SK-N-SH (cell line): ENCODE measurements around the gene APOO. TPM values are rescaled to one million over a fixed set of nuclear protein-coding genes. Genes with fewer than 3 reads are reported as not detected.

ENCODE experiments used
- CTCF ChIA-PET: fragments of 300-600, 350-600 bp; formaldehyde crosslinking; extraction: SDS; loops from one replicate; lab custom pipeline; 2021; lab: Yijun Ruan, JAX
- POLR2A ChIA-PET: fragments of 350-600 bp; sonication (Branson Sonifier 250); formaldehyde crosslinking; extraction: SDS; loops from one replicate; lab custom pipeline; 2020; ENCODE audit warnings: antibody characterized with exemption, inconsistent platforms; lab: Yijun Ruan, JAX
- DNase-seq: peaks from one replicate; pipeline ENCODE4 v3.0.0; 2012
- H2AFZ ChIP-seq: fragments of 200-600 bp; sonication (generic); 2 replicates; pipeline ENCODE4 v1.8.1; 2016; ENCODE audit warnings: antibody characterized with exemption, mild to moderate bottlenecking, low read depth
- H3F3A ChIP-seq: fragments of 200-600 bp; sonication (generic); replicated peaks from 2 replicates; pipeline ENCODE3; 2016; ENCODE audit warnings: antibody characterized with exemption, mild to moderate bottlenecking; ENCODE audit not compliant: insufficient read depth
- H3K27ac ChIP-seq, 2 experiments: fragments of 200-500 bp in 1 of 2; fragments of 200-600 bp in 1 of 2; sonication (Bioruptor generic) in 1 of 2; sonication (generic), shearing (Covaris generic) in 1 of 2; 2 replicates each; pipeline versions ENCODE4 v1.5.1 to v1.6.1; 2014 to 2016; ENCODE audit warnings: low read depth in 2 of 2, inconsistent platforms in 1 of 2, low read length in 1 of 2, mild to moderate bottlenecking in 1 of 2, mixed read lengths in 1 of 2
- H3K27me3 ChIP-seq: fragments of 200-600 bp; sonication (generic), shearing (Covaris generic); 2 replicates; pipeline ENCODE4 v1.6.1; 2016; ENCODE audit warnings: mixed run types; ENCODE audit not compliant: insufficient read depth
- H3K36me3 ChIP-seq, 2 experiments: fragments of 200-500 bp in 1 of 2; fragments of 200-600 bp in 1 of 2; sonication (Bioruptor generic) in 1 of 2; sonication (generic) in 1 of 2; replicated peaks in 1 of 2; 2 replicates each; pipeline versions ENCODE3 to v1.5.1; 2014 to 2016; ENCODE audit warnings: low read length in 1 of 2, mild to moderate bottlenecking in 1 of 2; ENCODE audit not compliant: insufficient read depth in 2 of 2, control insufficient read depth in 1 of 2
- H3K4me1 ChIP-seq, 2 experiments: fragments of 200-500 bp in 1 of 2; fragments of 200-600 bp in 1 of 2; sonication (Bioruptor generic) in 1 of 2; sonication (generic), shearing (Covaris generic) in 1 of 2; 2 replicates each; pipeline versions ENCODE4 v1.5.1 to v1.6.1; 2014 to 2016; ENCODE audit warnings: low read depth in 1 of 2, low read length in 1 of 2, mixed run types in 1 of 2; ENCODE audit not compliant: insufficient read depth in 2 of 2, control insufficient read depth in 1 of 2
- H3K4me2 ChIP-seq: fragments of 200-600 bp; sonication (generic), shearing (Covaris generic); 2 replicates; pipeline ENCODE4 v1.6.1; 2017; ENCODE audit warnings: mixed run types
- H3K4me3 ChIP-seq, 2 experiments: fragments of 200-500 bp in 1 of 2; fragments of 200-600 bp in 1 of 2; sonication (Bioruptor generic) in 1 of 2; sonication (generic), shearing (Covaris generic) in 1 of 2; 2 replicates each; pipeline versions ENCODE4 v1.5.1 to v1.8.1; 2014 to 2016; ENCODE audit warnings: low read depth in 2 of 2, inconsistent platforms in 1 of 2, low read length in 1 of 2, mild to moderate bottlenecking in 1 of 2, mixed read lengths in 1 of 2, moderate library complexity in 1 of 2
- H3K79me2 ChIP-seq: fragments of 200-600 bp; sonication (generic); 2 replicates; pipeline ENCODE4 v1.8.1; 2017; ENCODE audit warnings: mild to moderate bottlenecking; ENCODE audit not compliant: insufficient read depth
- H3K9ac ChIP-seq: fragments of 200-600 bp; sonication (generic); 2 replicates; pipeline ENCODE4 v1.6.1; 2017; ENCODE audit warnings: mixed run types
- H3K9me2 ChIP-seq: fragments of 200-600 bp; sonication (generic); 2 replicates; pipeline ENCODE4 v1.6.1; 2017; ENCODE audit warnings: mixed run types
- H3K9me3 ChIP-seq: fragments of 200-600 bp; sonication (generic); 2 replicates; pipeline ENCODE4 v1.6.1; 2017; ENCODE audit warnings: mixed run types, mild to moderate bottlenecking, moderate library complexity
- H4K20me1 ChIP-seq: fragments of 200-600 bp; sonication (generic); 2 replicates; pipeline ENCODE4 v1.6.1; 2017; ENCODE audit warnings: mild to moderate bottlenecking, mixed run types; ENCODE audit not compliant: insufficient read depth
- EP300 ChIP-seq, 2 experiments: IDR thresholded peaks; 2 replicates each; pipeline versions ENCODE4 v1.4.0 to v1.6.1; 2012; ENCODE audit warnings: borderline replicate concordance in 1 of 2, low read depth in 1 of 2, low read length in 1 of 2
- EZH2phosphoT487 ChIP-seq: fragments of 200-600 bp; sonication (generic); IDR thresholded peaks from 2 replicates; pipeline ENCODE4 v1.6.1; 2017; ENCODE audit warnings: low read depth, mixed run types, mild to moderate bottlenecking, antibody characterized with exemption, moderate library complexity, borderline replicate concordance
- FOXJ3 ChIP-seq: sonication (generic); formaldehyde crosslinking; IDR thresholded peaks from 2 replicates; pipeline ENCODE4 v1.5.1; 2020; ENCODE audit warnings: mild to moderate bottlenecking, missing genetic modification reagents
- GABPA ChIP-seq: IDR thresholded peaks from 2 replicates; pipeline ENCODE4 v1.4.0; 2012; ENCODE audit warnings: low read depth, mild to moderate bottlenecking
- GATA2 ChIP-seq: sonication (generic); formaldehyde crosslinking; IDR thresholded peaks from 2 replicates; pipeline ENCODE4 v1.5.0; 2020; ENCODE audit warnings: mild to moderate bottlenecking, missing genetic modification reagents
- JUND ChIP-seq: IDR thresholded peaks from 2 replicates; pipeline ENCODE4 v1.4.0; 2012
- MEF2A ChIP-seq: IDR thresholded peaks from 2 replicates; pipeline ENCODE4 v1.4.0; 2012; ENCODE audit warnings: low read depth, borderline replicate concordance
- NFIC ChIP-seq: IDR thresholded peaks from 2 replicates; pipeline ENCODE4 v1.4.0; 2012; ENCODE audit warnings: borderline replicate concordance
- POLR2AphosphoS5 ChIP-seq: IDR thresholded peaks from 2 replicates; pipeline ENCODE4 v1.6.1; 2012; ENCODE audit warnings: low read depth, low read length
- RAD21 ChIP-seq: IDR thresholded peaks from 2 replicates; pipeline ENCODE4 v1.6.1; 2012; ENCODE audit warnings: mild to moderate bottlenecking, low read length
- RCOR1 ChIP-seq: fragments of 150-350 bp; IDR thresholded peaks from 2 replicates; pipeline ENCODE4 v1.6.1; 2017; ENCODE audit warnings: antibody characterized with exemption, low read length
- RFX5 ChIP-seq: IDR thresholded peaks from 2 replicates; pipeline ENCODE4 v1.6.1; 2012; ENCODE audit warnings: mild to moderate bottlenecking, improper control_type of control experiment, low read length
- SIN3A ChIP-seq: IDR thresholded peaks from 2 replicates; pipeline ENCODE4 v1.6.1; 2012; ENCODE audit warnings: low read depth, mild to moderate bottlenecking, low read length, moderate library complexity, borderline replicate concordance
- SMC3 ChIP-seq: IDR thresholded peaks from 2 replicates; pipeline ENCODE4 v1.6.1; 2012; ENCODE audit warnings: low read depth, low read length, improper control_type of control experiment
- TEAD4 ChIP-seq: IDR thresholded peaks from 2 replicates; pipeline ENCODE4 v1.4.0; 2012; ENCODE audit warnings: mild to moderate bottlenecking, borderline replicate concordance; ENCODE audit not compliant: insufficient read depth
- WGBS: methylation state at CpG from one replicate; pipeline ENCODE4 v1.1.6; 2017; ENCODE audit warnings: low lambda C conversion rate; 5-methylcytosine and 5-hydroxymethylcytosine counted together
- polyA plus RNA-seq, 3 experiments: library from polyadenylated mRNA; depleted of rRNA; stranded (reverse); fragments of >200 nt; gene quantifications; 2 replicates each; pipeline ENCODE4 v1.2.3, GENCODE V29; 2012
- TF ChIP-seq, protein P1 (sequence below): IDR thresholded peaks from 2 replicates; pipeline ENCODE4 v1.4.0; 2012; ENCODE audit warnings: low read depth, borderline replicate concordance
- TF ChIP-seq, protein P2 (sequence below): IDR thresholded peaks from 2 replicates; pipeline ENCODE4 v1.4.0; 2012; ENCODE audit warnings: low read depth, borderline replicate concordance
- TF ChIP-seq, protein P3 (sequence below): IDR thresholded peaks from 2 replicates; pipeline ENCODE4 v1.4.0; 2012; ENCODE audit warnings: low read depth
- TF ChIP-seq, protein P4 (sequence below): fragments of 150-350 bp; IDR thresholded peaks from 2 replicates; pipeline ENCODE4 v1.6.1; 2017; ENCODE audit warnings: antibody characterized with exemption, low read length, low read depth, borderline replicate concordance

APOO gene
- polyA plus RNA-seq, 1 of the 3 experiments (the other 2 are of a cell fraction): 22.0 TPM

DNA sequence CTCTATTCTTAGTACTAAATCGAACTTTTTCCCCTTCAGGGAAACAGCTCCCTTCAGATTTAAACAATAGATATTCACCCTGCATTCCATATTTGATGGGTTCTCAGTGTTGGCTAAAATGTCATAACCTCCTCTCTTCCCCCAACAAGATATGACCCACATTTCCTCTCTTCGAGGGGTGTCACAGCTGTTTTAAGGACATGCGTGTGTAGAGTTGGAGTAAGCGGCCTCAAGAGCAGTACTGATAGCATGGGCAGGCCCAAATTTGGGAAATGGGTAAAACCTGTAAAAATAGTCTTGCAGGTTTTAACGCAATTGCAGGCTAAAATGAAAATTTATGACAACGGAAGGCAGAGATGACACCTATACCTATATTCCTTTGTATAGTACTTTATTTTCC lies 96.1 kb downstream of the APOO start (continued):
- TF ChIP-seq MEF2A (no peak), TEAD4 (no peak), SIN3A (no peak), JUND (no peak)
- TF ChIP-seq, protein P1, sequence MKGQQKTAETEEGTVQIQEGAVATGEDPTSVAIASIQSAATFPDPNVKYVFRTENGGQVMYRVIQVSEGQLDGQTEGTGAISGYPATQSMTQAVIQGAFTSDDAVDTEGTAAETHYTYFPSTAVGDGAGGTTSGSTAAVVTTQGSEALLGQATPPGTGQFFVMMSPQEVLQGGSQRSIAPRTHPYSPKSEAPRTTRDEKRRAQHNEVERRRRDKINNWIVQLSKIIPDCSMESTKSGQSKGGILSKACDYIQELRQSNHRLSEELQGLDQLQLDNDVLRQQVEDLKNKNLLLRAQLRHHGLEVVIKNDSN: no peak

DNA sequence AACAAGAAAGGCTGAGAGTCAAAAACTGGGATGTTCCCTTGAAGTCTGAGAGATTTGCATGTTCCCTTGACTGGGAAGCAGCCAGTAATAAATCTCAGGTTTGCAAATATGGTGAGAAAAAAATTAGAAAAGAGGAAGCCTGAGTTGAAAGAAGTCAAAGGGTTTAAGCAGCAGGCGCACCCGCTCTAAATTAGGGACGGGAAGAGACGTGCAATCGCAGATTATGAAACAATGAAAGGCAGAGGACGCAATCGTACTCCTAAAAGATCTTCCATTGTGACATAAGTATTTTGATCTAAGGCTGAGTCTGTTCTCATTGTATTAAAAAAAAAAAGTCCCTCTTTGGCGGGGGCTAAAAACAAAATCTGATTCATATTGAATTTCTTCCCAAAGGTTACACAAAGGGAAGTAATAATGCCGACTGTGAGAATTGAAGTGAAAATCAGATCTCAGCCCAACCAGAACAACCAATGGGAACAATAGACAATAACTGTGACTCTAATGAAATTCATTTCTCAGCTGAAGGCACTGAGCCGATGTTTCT lies 96.6 kb downstream of the APOO start:
- TF ChIP-seq FOXJ3 (CRISPR knock-in tag) (no peak), MEF2A (no peak), EP300 (IDR thresholded peaks at IDR 0.05; ENCODE audit: borderline replicate concordance in 1 of 2, low read depth in 1 of 2, low read length in 1 of 2) (no peak)
- TF ChIP-seq, protein P2, sequence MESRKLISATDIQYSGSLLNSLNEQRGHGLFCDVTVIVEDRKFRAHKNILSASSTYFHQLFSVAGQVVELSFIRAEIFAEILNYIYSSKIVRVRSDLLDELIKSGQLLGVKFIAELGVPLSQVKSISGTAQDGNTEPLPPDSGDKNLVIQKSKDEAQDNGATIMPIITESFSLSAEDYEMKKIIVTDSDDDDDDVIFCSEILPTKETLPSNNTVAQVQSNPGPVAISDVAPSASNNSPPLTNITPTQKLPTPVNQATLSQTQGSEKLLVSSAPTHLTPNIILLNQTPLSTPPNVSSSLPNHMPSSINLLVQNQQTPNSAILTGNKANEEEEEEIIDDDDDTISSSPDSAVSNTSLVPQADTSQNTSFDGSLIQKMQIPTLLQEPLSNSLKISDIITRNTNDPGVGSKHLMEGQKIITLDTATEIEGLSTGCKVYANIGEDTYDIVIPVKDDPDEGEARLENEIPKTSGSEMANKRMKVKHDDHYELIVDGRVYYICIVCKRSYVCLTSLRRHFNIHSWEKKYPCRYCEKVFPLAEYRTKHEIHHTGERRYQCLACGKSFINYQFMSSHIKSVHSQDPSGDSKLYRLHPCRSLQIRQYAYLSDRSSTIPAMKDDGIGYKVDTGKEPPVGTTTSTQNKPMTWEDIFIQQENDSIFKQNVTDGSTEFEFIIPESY: no peak
- TF ChIP-seq, protein P3, sequence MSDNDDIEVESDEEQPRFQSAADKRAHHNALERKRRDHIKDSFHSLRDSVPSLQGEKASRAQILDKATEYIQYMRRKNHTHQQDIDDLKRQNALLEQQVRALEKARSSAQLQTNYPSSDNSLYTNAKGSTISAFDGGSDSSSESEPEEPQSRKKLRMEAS: no peak
- Histone ChIP-seq H3K9ac (no peak overlapping the region), H3K9me3 (no peaks in the 10 kb centered on the region), H3F3A (no peaks in the 10 kb centered on the region), H4K20me1 (no peaks in the 10 kb centered on the region), H3K27me3 (no peaks in the 10 kb centered on the region), H3K4me1 (no peaks in the 10 kb centered on the region), H3K36me3 (no peaks in the 10 kb centered on the region), H2AFZ (no peak overlapping the region), H3K4me3 (no peak overlapping the region), H3K4me2 (no peak overlapping the region), H3K27ac (no peak overlapping the region), H3K79me2 (no peaks in the 10 kb centered on the region), H3K9me2 (no peaks in the 10 kb centered on the region)
- 36% methylated on average over 10 of the region's 10 CpGs for WGBS
- POLR2A ChIA-PET: no interaction called here
- DNase-seq: no peak
- CTCF ChIA-PET: no interaction called here

DNA sequence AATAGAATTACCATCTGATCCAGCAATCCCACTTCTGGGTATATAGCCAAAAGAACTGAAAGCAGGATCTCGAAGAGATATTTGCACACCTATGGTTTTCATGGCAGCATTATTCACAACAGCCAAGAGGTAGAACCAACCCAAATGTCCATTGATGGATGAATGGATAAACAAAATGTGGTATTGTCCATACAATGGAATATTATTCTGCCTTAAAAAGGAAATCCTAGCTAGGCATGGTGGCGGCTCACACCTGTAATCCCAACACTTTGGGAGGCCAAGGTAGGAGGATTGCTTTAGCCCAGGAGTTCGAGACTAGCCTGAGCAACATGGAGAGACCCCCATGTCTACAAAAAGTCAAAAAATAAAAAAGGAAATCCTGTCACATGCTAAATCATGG lies 97.5 kb downstream of the APOO start:
- 50% methylated on average over 3 of the region's 3 CpGs for WGBS
- ChIA-PET CTCF (no interaction called here), POLR2A (no interaction called here)
- no peaks in the 10 kb centered on the region for H3F3A ChIP-seq
- no peaks in the 10 kb centered on the region for H4K20me1 ChIP-seq
- no peaks in the 10 kb centered on the region for H3K4me1 ChIP-seq
- no peak overlapping the region for H3K27ac ChIP-seq
- H3K4me2 ChIP-seq: no peak overlapping the region
- no peaks in the 10 kb centered on the region for H3K79me2 ChIP-seq
- H2AFZ ChIP-seq: no peak overlapping the region
- no peak for TF ChIP-seq FOXJ3 (CRISPR knock-in tag)
- no peak for TF ChIP-seq SMC3
- TF ChIP-seq SIN3A: no peak
- TF ChIP-seq GABPA: no peak
- no peak for TF ChIP-seq RCOR1
- TF ChIP-seq GATA2 (CRISPR knock-in tag): no peak
- TF ChIP-seq, protein P1: no peak
- TF ChIP-seq RAD21: no peak
- no peak for TF ChIP-seq JUND
- no peak for TF ChIP-seq NFIC
- no peak for TF ChIP-seq EZH2phosphoT487
- TF ChIP-seq EP300 (IDR thresholded peaks at IDR 0.05; ENCODE audit: borderline replicate concordance in 1 of 2, low read depth in 1 of 2, low read length in 1 of 2): no peak
- TF ChIP-seq POLR2AphosphoS5: no peak
- TF ChIP-seq RFX5: no peak
- TF ChIP-seq, protein P4, sequence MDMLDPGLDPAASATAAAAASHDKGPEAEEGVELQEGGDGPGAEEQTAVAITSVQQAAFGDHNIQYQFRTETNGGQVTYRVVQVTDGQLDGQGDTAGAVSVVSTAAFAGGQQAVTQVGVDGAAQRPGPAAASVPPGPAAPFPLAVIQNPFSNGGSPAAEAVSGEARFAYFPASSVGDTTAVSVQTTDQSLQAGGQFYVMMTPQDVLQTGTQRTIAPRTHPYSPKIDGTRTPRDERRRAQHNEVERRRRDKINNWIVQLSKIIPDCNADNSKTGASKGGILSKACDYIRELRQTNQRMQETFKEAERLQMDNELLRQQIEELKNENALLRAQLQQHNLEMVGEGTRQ: no peak
- H3K36me3 ChIP-seq: no peaks in the 10 kb centered on the region
- H3K9me2 ChIP-seq: no peaks in the 10 kb centered on the region
- DNase-seq: no peak
- H3K9me3 ChIP-seq: no peaks in the 10 kb centered on the region
- H3K9ac ChIP-seq: no peak overlapping the region
- H3K27me3 ChIP-seq: no peaks in the 10 kb centered on the region
- H3K4me3 ChIP-seq: no peak overlapping the region
